Body of pancreas (tissue), 4 donors: ENCODE results near the gene SULT1E1.

Source experiments
- CTCF ChIP-seq, 7 experiments: fragments of 450-650 bp in 4 of 7; fragments of 200-600 bp in 3 of 7; sonication (generic) in 3 of 7; IDR thresholded peaks; one replicate each; pipeline ENCODE4 v1.5.1; 2016 to 2019; ENCODE audit warnings: antibody characterized with exemption in 7 of 7
- POLR2A ChIP-seq, 3 donors: fragments of 450-650 bp; IDR thresholded peaks; one replicate each; pipeline ENCODE4 v1.6.1; 2016; ENCODE audit warnings: antibody characterized with exemption in 3 of 3, mild to moderate bottlenecking in 2 of 3

DNA sequence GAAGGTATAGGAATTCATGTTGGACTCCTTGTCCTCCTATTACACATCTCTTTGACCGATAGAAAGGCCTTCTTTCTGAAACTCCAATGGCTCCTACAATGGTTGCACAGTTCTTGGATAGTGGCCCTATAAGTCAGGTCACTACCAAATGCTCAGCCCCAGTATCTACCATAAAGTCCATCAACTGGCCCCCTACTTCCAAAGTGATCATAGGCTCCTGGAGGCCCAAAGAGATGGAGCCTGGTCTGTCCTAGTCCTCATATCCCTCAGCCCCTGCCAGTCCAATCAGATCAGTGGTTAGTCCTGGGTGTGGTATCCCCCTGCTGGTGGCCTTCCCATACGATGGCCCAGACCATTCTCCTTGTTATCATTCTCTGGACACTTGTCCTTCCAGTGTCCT, 30.3 kb downstream of the SULT1E1 start:
- TF ChIP-seq CTCF (IDR thresholded peaks at IDR 0.05) (no peak), POLR2A (IDR thresholded peaks at IDR 0.05) (no peak)
